Retinal pigment epithelial cell (primary cell): Measurements from ENCODE around the gene TSN.

Source experiments
- DNase-seq: peaks from one replicate; pipeline ENCODE4 v3.0.0-alpha.2; 2010; ENCODE audit warnings: low read depth
- H3K4me3 ChIP-seq: 2 replicates; pipeline ENCODE4 v1.5.1; 2011; ENCODE audit warnings: mild to moderate bottlenecking, low read length, control low read depth, moderate library complexity
- TF ChIP-seq, protein P1 (sequence below): conservative IDR thresholded peaks from 2 replicates; pipeline ENCODE4 v1.5.1; 2011; ENCODE audit warnings: low read depth, low read length, control low read depth, inconsistent platforms

The TSN gene

DNA sequence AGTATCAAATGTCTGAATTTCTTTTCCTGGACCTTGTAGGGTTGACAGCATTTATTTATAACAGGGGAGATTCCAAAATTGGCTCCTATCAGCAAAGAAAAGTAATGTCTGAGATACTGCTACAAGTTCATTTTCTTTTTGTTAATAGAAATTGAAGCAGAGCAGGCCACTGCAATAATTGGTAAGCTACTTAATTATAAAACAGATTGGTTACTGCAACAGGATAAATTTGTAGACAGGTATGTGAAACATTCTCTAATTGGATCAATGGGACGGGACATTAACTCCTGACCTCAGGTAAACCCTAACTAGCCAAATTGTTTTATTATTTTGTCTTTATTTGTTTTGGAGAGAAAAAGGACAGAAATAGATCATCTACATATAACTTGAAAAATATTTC is 39.3 kb upstream of the TSN start:
- TF ChIP-seq, protein P1, sequence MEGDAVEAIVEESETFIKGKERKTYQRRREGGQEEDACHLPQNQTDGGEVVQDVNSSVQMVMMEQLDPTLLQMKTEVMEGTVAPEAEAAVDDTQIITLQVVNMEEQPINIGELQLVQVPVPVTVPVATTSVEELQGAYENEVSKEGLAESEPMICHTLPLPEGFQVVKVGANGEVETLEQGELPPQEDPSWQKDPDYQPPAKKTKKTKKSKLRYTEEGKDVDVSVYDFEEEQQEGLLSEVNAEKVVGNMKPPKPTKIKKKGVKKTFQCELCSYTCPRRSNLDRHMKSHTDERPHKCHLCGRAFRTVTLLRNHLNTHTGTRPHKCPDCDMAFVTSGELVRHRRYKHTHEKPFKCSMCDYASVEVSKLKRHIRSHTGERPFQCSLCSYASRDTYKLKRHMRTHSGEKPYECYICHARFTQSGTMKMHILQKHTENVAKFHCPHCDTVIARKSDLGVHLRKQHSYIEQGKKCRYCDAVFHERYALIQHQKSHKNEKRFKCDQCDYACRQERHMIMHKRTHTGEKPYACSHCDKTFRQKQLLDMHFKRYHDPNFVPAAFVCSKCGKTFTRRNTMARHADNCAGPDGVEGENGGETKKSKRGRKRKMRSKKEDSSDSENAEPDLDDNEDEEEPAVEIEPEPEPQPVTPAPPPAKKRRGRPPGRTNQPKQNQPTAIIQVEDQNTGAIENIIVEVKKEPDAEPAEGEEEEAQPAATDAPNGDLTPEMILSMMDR = no peak
- H3K4me3 ChIP-seq = no peak overlapping the region
- DNase-seq = no peak

DNA sequence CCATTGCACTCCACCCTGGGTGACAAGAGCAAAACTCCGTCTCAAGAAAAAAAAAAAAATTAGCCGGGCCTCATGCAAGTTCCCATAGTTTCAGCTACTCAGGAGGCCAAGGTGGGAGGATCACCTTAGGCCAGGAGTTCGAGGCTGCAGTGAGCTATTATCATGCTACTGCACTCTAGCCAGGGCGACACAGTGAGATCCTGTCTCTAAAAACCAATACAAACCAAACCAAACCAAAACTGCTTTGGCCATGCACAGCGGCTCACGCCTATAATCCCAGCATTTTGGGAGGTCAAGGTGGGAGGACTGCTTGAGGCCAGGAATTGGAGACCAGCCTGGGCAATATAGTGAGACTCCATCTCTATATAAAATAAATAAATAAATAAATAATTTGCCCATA is 37.9 kb upstream of the TSN start:
- TF ChIP-seq, protein P1 = no peak
- no peak for DNase-seq
- no peak overlapping the region for H3K4me3 ChIP-seq

DNA sequence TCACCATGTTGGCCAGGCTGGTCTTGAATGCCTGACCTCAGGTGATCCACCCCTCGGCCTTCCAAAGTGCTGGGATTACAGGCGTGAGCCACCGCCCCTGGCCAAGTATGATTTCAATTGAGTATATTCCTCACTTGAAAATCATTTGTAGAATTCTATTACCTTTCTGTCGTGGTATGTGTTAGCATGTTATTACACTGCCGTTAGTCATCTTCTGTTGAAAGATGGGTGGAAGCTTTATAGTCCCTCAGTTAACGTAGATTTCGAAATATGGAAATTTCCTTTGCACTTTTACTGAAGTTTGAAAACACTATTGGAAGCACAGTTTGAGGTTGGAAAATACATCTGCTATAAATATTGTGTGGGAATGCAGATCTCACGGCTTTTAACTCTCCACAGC is 33.5 kb upstream of the TSN start:
- no peak overlapping the region for H3K4me3 ChIP-seq
- no peak for DNase-seq
- TF ChIP-seq, protein P1 = no peak

- TF ChIP-seq, protein P1 = no peak
- no peak overlapping the region for H3K4me3 ChIP-seq
- no peak for DNase-seq
These were observed 33.0 kb upstream of the TSN start for GRCh38 chr2:121722479-121722878.

GRCh38 chr2:121723316-121723715 is 32.1 kb upstream of the TSN start:
- no peak overlapping the region for H3K4me3 ChIP-seq
- no peak for DNase-seq
- TF ChIP-seq, protein P1 = no peak

GRCh38 chr2:121727332-121727731 is 28.1 kb upstream of the TSN start:
- no peak for DNase-seq
- TF ChIP-seq, protein P1 = no peak

GRCh38 chr2:121727950-121728349 is 27.5 kb upstream of the TSN start:
- DNase-seq = no peak
- no peak overlapping the region for H3K4me3 ChIP-seq
- TF ChIP-seq, protein P1 = no peak

More at GRCh38 chr2:121727332-121727731, 28.1 kb upstream of the TSN start:
- H3K4me3 ChIP-seq = no peak overlapping the region
